ENCODE results near the gene PCDHGA1. TPM values are rescaled to one million over a fixed set of nuclear protein-coding genes. Genes with fewer than 3 reads are reported as not detected.
"Not testable (repeated sequence)": the region's sequence is repeated elsewhere in the genome, so short reads cannot be mapped to it uniquely, and the experiment has no call there.

The PCDHGA1 gene
- total RNA-seq, 1 donor from 2014 or later = 1.5 TPM

GRCh38 chr5:141392429-141393198, 62.3 kb downstream of the PCDHGA1 start, which contains the start of gene PCDHGA8:
Gene PCDHGA8 (plus strand): TSS chr5:141392633. CDS start chr5:141392814, 181 bp downstream.
- Histone ChIP-seq H4K20me1 (ENCODE audit: low read depth) (no peaks in the 10 kb centered on the region), H3K27me3 (no peaks in the 10 kb centered on the region), H3K4me2 (no peak within 1 kb of the TSS), H3K36me3 (peaks cover 19% of the 10 kb centered on the region), H3K27ac (no peak within 1 kb of the TSS), H3F3A (ENCODE audit: low read depth) (peaks cover 7% of the 10 kb centered on the region), H3K79me2 (ENCODE audit: low read depth) (no peaks in the 10 kb centered on the region), H3K4me1 (no peaks in the 10 kb centered on the region), H3K9me3 (ENCODE audit: low read depth) (peaks cover 57% of the 10 kb centered on the region), H2AFZ (replicated peaks) (no peak within 1 kb of the TSS), H3K4me3 (peak within 1 kb of the TSS; percentile 3), H3K9ac (no peak within 1 kb of the TSS)
- DNase-seq (ENCODE audit: low spot score) = no peak
- Mint-ChIP-seq H3K4me1 (no peaks in the 10 kb centered on the region), H3K4me3 (no peak within 1 kb of the TSS), H3K27me3 (ENCODE audit: insufficient read depth, low read depth) (peaks cover 2% of the 10 kb centered on the region), H3K27ac (no peak within 1 kb of the TSS), H3K36me3 (peaks cover 9% of the 10 kb centered on the region), H3K9me3 (peaks cover 56% of the 10 kb centered on the region)
- TF ChIP-seq EZH2 (IDR thresholded peaks at IDR 0.05) = no peak
- TF ChIP-seq, protein P1, sequence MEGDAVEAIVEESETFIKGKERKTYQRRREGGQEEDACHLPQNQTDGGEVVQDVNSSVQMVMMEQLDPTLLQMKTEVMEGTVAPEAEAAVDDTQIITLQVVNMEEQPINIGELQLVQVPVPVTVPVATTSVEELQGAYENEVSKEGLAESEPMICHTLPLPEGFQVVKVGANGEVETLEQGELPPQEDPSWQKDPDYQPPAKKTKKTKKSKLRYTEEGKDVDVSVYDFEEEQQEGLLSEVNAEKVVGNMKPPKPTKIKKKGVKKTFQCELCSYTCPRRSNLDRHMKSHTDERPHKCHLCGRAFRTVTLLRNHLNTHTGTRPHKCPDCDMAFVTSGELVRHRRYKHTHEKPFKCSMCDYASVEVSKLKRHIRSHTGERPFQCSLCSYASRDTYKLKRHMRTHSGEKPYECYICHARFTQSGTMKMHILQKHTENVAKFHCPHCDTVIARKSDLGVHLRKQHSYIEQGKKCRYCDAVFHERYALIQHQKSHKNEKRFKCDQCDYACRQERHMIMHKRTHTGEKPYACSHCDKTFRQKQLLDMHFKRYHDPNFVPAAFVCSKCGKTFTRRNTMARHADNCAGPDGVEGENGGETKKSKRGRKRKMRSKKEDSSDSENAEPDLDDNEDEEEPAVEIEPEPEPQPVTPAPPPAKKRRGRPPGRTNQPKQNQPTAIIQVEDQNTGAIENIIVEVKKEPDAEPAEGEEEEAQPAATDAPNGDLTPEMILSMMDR (IDR thresholded peaks at IDR 0.05) = no peak
- TF ChIP-seq EZH2phosphoT487 (IDR thresholded peaks at IDR 0.05) = no peak

DNA sequence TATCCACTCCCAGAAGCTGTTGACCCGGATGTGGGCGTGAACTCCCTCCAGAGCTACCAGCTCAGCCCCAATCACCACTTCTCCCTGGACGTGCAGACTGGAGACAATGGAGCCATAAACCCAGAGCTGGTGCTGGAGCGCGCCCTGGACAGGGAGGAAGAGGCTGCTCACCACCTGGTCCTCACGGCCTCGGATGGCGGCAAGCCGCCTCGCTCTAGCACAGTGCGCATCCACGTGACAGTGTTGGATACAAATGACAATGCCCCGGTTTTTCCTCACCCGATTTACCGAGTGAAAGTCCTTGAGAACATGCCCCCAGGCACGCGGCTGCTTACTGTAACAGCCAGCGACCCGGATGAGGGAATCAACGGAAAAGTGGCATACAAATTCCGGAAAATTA, 63.0 kb downstream of the PCDHGA1 start:
- Histone ChIP-seq H3K9me3 (ENCODE audit: low read depth) (peaks cover 58% of the 10 kb centered on the region), H3K4me3 (no peak overlapping the region)

DNA sequence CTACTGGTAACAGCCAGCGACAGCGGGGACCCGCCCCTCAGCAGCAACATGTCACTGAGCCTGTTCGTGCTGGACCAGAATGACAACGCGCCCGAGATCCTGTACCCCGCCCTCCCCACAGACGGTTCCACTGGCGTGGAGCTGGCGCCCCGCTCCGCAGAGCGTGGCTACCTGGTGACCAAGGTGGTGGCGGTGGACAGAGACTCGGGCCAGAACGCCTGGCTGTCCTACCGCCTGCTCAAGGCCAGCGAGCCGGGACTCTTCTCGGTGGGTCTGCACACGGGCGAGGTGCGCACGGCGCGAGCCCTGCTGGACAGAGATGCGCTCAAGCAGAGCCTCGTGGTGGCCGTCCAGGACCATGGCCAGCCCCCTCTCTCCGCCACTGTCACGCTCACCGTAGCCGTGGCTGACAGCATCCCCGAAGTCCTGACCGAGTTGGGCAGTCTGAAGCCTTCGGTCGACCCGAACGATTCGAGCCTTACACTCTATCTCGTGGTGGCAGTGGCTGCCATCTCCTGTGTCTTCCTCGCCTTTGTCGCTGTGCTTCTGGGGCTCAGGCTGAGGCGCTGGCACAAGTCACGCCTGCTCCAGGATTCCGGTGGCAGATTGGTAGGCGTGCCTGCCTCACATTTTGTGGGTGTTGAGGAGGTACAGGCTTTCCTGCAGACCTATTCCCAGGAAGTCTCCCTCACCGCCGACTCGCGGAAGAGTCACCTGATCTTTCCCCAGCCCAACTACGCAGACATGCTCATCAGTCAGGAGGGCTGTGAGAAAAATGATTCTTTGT, 64.3 kb downstream of the PCDHGA1 start:
- H3K27me3 ChIP-seq; H3K9ac ChIP-seq; H3K4me1 Mint-ChIP-seq; H3K27ac ChIP-seq; H3K4me1 ChIP-seq; H3F3A ChIP-seq (ENCODE audit: low read depth); DNase-seq (ENCODE audit: low spot score); H3K27me3 Mint-ChIP-seq (ENCODE audit: insufficient read depth, low read depth); H3K79me2 ChIP-seq (ENCODE audit: low read depth); H3K4me2 ChIP-seq; H2AFZ ChIP-seq (replicated peaks); H3K4me3 ChIP-seq; H4K20me1 ChIP-seq (ENCODE audit: low read depth); H3K4me3 Mint-ChIP-seq; H3K27ac Mint-ChIP-seq; H3K36me3 Mint-ChIP-seq: not testable (repeated sequence)
- peaks cover 19% of the 10 kb centered on the region for H3K36me3 ChIP-seq
- H3K9me3 ChIP-seq (ENCODE audit: low read depth) = peaks cover 63% of the 10 kb centered on the region
- H3K9me3 Mint-ChIP-seq = peaks cover 56% of the 10 kb centered on the region

More for the DNA sequence above, 63.0 kb downstream of the PCDHGA1 start:
- TF ChIP-seq, protein P1 (IDR thresholded peaks at IDR 0.05) = no peak
- TF ChIP-seq EZH2 (IDR thresholded peaks at IDR 0.05) = no peak
- no peak for TF ChIP-seq EZH2phosphoT487 (IDR thresholded peaks at IDR 0.05)
- Histone ChIP-seq H3K4me2 (no peak overlapping the region), H3K27me3 (no peaks in the 10 kb centered on the region), H2AFZ (replicated peaks) (no peak overlapping the region), H3K27ac (no peak overlapping the region), H3K79me2 (ENCODE audit: low read depth) (no peaks in the 10 kb centered on the region), H4K20me1 (ENCODE audit: low read depth) (no peaks in the 10 kb centered on the region), H3F3A (ENCODE audit: low read depth) (peaks cover 7% of the 10 kb centered on the region), H3K9ac (no peak overlapping the region), H3K4me1 (no peaks in the 10 kb centered on the region), H3K36me3 (peaks cover 19% of the 10 kb centered on the region)
- no peak overlapping the region for H3K27ac Mint-ChIP-seq
- H3K9me3 Mint-ChIP-seq = peaks cover 54% of the 10 kb centered on the region
- H3K4me3 Mint-ChIP-seq = no peak overlapping the region
- peaks cover 2% of the 10 kb centered on the region for H3K27me3 Mint-ChIP-seq (ENCODE audit: insufficient read depth, low read depth)
- no peak for DNase-seq (ENCODE audit: low spot score)
- H3K4me1 Mint-ChIP-seq = no peaks in the 10 kb centered on the region
- H3K36me3 Mint-ChIP-seq = peaks cover 9% of the 10 kb centered on the region

DNA sequence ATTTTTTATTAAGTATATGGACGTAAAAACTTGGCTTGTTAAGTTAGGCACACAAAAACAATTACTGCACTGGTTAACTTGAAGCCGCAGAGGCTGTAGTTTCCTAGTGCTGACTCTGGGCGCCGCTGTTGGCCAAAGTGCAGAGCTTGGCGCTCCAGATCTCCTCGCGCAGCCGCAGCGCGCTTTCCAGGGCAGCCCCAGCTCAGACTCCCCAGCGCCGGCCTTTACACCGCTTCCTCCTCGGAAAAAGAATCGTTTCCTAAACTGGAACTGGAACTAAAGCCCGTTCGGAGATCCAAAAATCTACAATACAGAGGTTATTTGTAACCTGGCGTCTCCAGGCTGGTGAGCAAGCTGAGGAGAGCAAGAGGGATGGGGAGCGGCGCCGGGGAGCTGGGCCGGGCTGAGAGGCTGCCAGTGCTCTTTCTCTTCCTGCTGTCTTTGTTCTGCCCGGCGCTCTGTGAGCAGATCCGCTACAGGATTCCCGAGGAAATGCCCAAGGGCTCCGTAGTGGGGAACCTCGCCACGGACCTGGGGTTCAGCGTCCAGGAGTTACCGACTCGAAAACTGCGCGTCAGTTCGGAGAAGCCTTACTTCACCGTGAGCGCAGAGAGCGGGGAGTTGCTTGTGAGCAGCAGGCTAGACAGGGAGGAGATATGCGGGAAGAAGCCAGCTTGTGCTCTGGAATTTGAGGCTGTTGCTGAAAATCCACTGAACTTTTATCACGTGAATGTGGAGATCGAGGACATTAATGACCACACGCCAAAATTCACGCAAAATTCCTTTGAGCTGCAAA, 67.6 kb downstream of the PCDHGA1 start, which contains the start of gene PCDHGB5:
TSS of gene PCDHGB5 (plus strand) at position 192 of the 796 bp plus-strand sequence. CDS start at position 373, 181 bp downstream.
- H3K27ac ChIP-seq; H3K4me3 ChIP-seq; H3K27ac Mint-ChIP-seq; H3K4me1 ChIP-seq; H3K4me1 Mint-ChIP-seq; H3K27me3 Mint-ChIP-seq (ENCODE audit: insufficient read depth, low read depth); H2AFZ ChIP-seq (replicated peaks); H3F3A ChIP-seq (ENCODE audit: low read depth); H3K4me2 ChIP-seq; H3K79me2 ChIP-seq (ENCODE audit: low read depth); H3K36me3 Mint-ChIP-seq; H3K4me3 Mint-ChIP-seq; H3K27me3 ChIP-seq; H3K36me3 ChIP-seq; H4K20me1 ChIP-seq (ENCODE audit: low read depth); DNase-seq (ENCODE audit: low spot score); H3K9ac ChIP-seq: not testable (repeated sequence)
- H3K9me3 ChIP-seq (ENCODE audit: low read depth) = peaks cover 41% of the 10 kb centered on the region
- peaks cover 60% of the 10 kb centered on the region for H3K9me3 Mint-ChIP-seq
